ENCODE results near the gene CDCA3. TPM values are rescaled to one million over a fixed set of nuclear protein-coding genes. Genes with fewer than 3 reads are reported as not detected.
A peak's percentile ranks its signal among the peaks of the same experiment; 100 is the strongest.
"Not testable (repeated sequence)": the region's sequence is repeated elsewhere in the genome, so short reads cannot be mapped to it uniquely, and the experiment has no call there.

The CDCA3 gene
- total and polyA plus RNA-seq, 2 donors, result 1.0 to 12.3 TPM

- Histone ChIP-seq H3K4me3 (ENCODE audit: low read depth, low read length) (peak overlapping the region; percentile 91), H3K36me3 (ENCODE audit: insufficient read depth) (no peaks in the 10 kb centered on the region), H3K27ac (ENCODE audit: low read depth) (peak overlapping the region; percentile 95), H3K4me1 (ENCODE audit: insufficient read depth) (no peaks in the 10 kb centered on the region)
- 5% methylated on average over 22 of the region's 22 CpGs for WGBS
- no peak for DNase-seq (ENCODE audit: extremely low spot score)
Observed at GRCh38 chr12:6868211-6869048, 17.3 kb upstream of the CDCA3 start.

- DNase-seq (ENCODE audit: extremely low spot score), result peak; percentile 42
- H3K4me1 ChIP-seq (ENCODE audit: insufficient read depth), result no peaks in the 10 kb centered on the region
- peak within 1 kb of the TSS; percentile 91 for H3K4me3 ChIP-seq (ENCODE audit: low read depth, low read length)
- H3K27ac ChIP-seq (ENCODE audit: low read depth), result peak within 1 kb of the TSS; percentile 95
- under 1% methylated on average over 86 of the region's 86 CpGs for WGBS
- no peaks in the 10 kb centered on the region for H3K36me3 ChIP-seq (ENCODE audit: insufficient read depth)
Observed at GRCh38 chr12:6867413-6868210, 16.5 kb upstream of the CDCA3 start, which contains the start of gene TPI1. Gene TPI1 (plus strand): TSS chr12:6867531. CDS start chr12:6867567, 36 bp downstream.

GRCh38 chr12:6866920-6867412 lies 15.9 kb upstream of the CDCA3 start:
- WGBS, result 2% methylated on average over 33 of the region's 33 CpGs
- no peaks in the 10 kb centered on the region for H3K36me3 ChIP-seq (ENCODE audit: insufficient read depth)
- H3K4me1 ChIP-seq (ENCODE audit: insufficient read depth), result no peaks in the 10 kb centered on the region
- no peak for DNase-seq (ENCODE audit: extremely low spot score)
- peak overlapping the region; percentile 93 for H3K27ac ChIP-seq (ENCODE audit: low read depth)
- H3K4me3 ChIP-seq (ENCODE audit: low read depth, low read length), result peak overlapping the region; percentile 35

GRCh38 chr12:6866163-6866919 lies 15.3 kb upstream of the CDCA3 start:
- Histone ChIP-seq H3K4me3 (ENCODE audit: low read depth, low read length) (peak overlapping the region; percentile 35), H3K36me3 (ENCODE audit: insufficient read depth) (no peaks in the 10 kb centered on the region), H3K27ac (ENCODE audit: low read depth) (peak overlapping the region; percentile 93), H3K4me1 (ENCODE audit: insufficient read depth) (no peaks in the 10 kb centered on the region)
- no peak for DNase-seq (ENCODE audit: extremely low spot score)
- WGBS, result 80% methylated on average over 19 of the region's 19 CpGs

- not testable (repeated sequence) for H3K27ac ChIP-seq (ENCODE audit: low read depth); DNase-seq (ENCODE audit: extremely low spot score); H3K36me3 ChIP-seq (ENCODE audit: insufficient read depth); H3K4me1 ChIP-seq (ENCODE audit: insufficient read depth); H3K4me3 ChIP-seq (ENCODE audit: low read depth, low read length)
- WGBS, result 84% methylated on average over 5 of the region's 5 CpGs
Observed at GRCh38 chr12:6865307-6865706, 14.2 kb upstream of the CDCA3 start.

GRCh38 chr12:6863586-6864321 lies 12.7 kb upstream of the CDCA3 start:
- H3K36me3 ChIP-seq (ENCODE audit: insufficient read depth), result no peaks in the 10 kb centered on the region
- no peak overlapping the region for H3K4me3 ChIP-seq (ENCODE audit: low read depth, low read length)
- no peak for DNase-seq (ENCODE audit: extremely low spot score)
- no peaks in the 10 kb centered on the region for H3K4me1 ChIP-seq (ENCODE audit: insufficient read depth)
- no peak overlapping the region for H3K27ac ChIP-seq (ENCODE audit: low read depth)
- 96% methylated on average over 16 of the region's 16 CpGs for WGBS

GRCh38 chr12:6863033-6863432 lies 11.9 kb upstream of the CDCA3 start:
- Histone ChIP-seq H3K27ac (ENCODE audit: low read depth) (no peak overlapping the region), H3K4me1 (ENCODE audit: insufficient read depth) (no peaks in the 10 kb centered on the region), H3K4me3 (ENCODE audit: low read depth, low read length) (no peak overlapping the region), H3K36me3 (ENCODE audit: insufficient read depth) (no peaks in the 10 kb centered on the region)
- WGBS, result 89% methylated on average over 11 of the region's 11 CpGs
- no peak for DNase-seq (ENCODE audit: extremely low spot score)

GRCh38 chr12:6861391-6861790 lies 10.3 kb upstream of the CDCA3 start:
- Histone ChIP-seq H3K36me3 (ENCODE audit: insufficient read depth) (no peaks in the 10 kb centered on the region), H3K4me1 (ENCODE audit: insufficient read depth) (no peaks in the 10 kb centered on the region), H3K4me3 (ENCODE audit: low read depth, low read length) (no peak overlapping the region), H3K27ac (ENCODE audit: low read depth) (no peak overlapping the region)
- WGBS, result 93% methylated on average over 9 of the region's 9 CpGs
- no peak for DNase-seq (ENCODE audit: extremely low spot score)

- WGBS, result 97% methylated on average over 7 of the region's 7 CpGs
Observed at GRCh38 chr12:6860942-6861341, 9.9 kb upstream of the CDCA3 start.

GRCh38 chr12:6860116-6860515 lies 9.0 kb upstream of the CDCA3 start:
- no peaks in the 10 kb centered on the region for H3K36me3 ChIP-seq (ENCODE audit: insufficient read depth)
- no peak for DNase-seq (ENCODE audit: extremely low spot score)
- H3K4me3 ChIP-seq (ENCODE audit: low read depth, low read length), result no peak overlapping the region
- WGBS, result 95% methylated on average over 9 of the region's 9 CpGs
- H3K4me1 ChIP-seq (ENCODE audit: insufficient read depth), result no peaks in the 10 kb centered on the region
- no peak overlapping the region for H3K27ac ChIP-seq (ENCODE audit: low read depth)

More at GRCh38 chr12:6860942-6861341, 9.9 kb upstream of the CDCA3 start:
- DNase-seq (ENCODE audit: extremely low spot score), result no peak
- Histone ChIP-seq H3K27ac (ENCODE audit: low read depth) (no peak overlapping the region), H3K4me1 (ENCODE audit: insufficient read depth) (no peaks in the 10 kb centered on the region), H3K4me3 (ENCODE audit: low read depth, low read length) (no peak overlapping the region), H3K36me3 (ENCODE audit: insufficient read depth) (no peaks in the 10 kb centered on the region)

- Histone ChIP-seq H3K4me1 (ENCODE audit: insufficient read depth) (no peaks in the 10 kb centered on the region), H3K36me3 (ENCODE audit: insufficient read depth) (no peaks in the 10 kb centered on the region), H3K27ac (ENCODE audit: low read depth) (no peak overlapping the region), H3K4me3 (ENCODE audit: low read depth, low read length) (no peak overlapping the region)
- 96% methylated on average over 2 of the region's 2 CpGs for WGBS
- DNase-seq (ENCODE audit: extremely low spot score), result no peak
Observed at GRCh38 chr12:6858799-6859198, 7.7 kb upstream of the CDCA3 start.

GRCh38 chr12:6855322-6855721 lies 4.2 kb upstream of the CDCA3 start:
- 89% methylated on average over 14 of the region's 14 CpGs for WGBS
- Histone ChIP-seq H3K36me3 (ENCODE audit: insufficient read depth) (no peaks in the 10 kb centered on the region), H3K4me3 (ENCODE audit: low read depth, low read length) (no peak overlapping the region), H3K4me1 (ENCODE audit: insufficient read depth) (no peaks in the 10 kb centered on the region), H3K27ac (ENCODE audit: low read depth) (no peak overlapping the region)
- no peak for DNase-seq (ENCODE audit: extremely low spot score)

GRCh38 chr12:6854036-6854435 lies 3.0 kb upstream of the CDCA3 start:
- Histone ChIP-seq H3K36me3 (ENCODE audit: insufficient read depth) (no peaks in the 10 kb centered on the region), H3K27ac (ENCODE audit: low read depth) (no peak overlapping the region), H3K4me1 (ENCODE audit: insufficient read depth) (no peaks in the 10 kb centered on the region), H3K4me3 (ENCODE audit: low read depth, low read length) (no peak overlapping the region)
- DNase-seq (ENCODE audit: extremely low spot score), result no peak
- 77% methylated on average over 6 of the region's 6 CpGs for WGBS

Data from urinary bladder (tissue), 4 donors.